Stimulated activated CD4-positive, alpha-beta T cell treated with anti-CD3 and anti-CD28 coated beads, TNF-alpha, amount 100 ng/mL, for 48 hours (primary cell): ENCODE measurements around the gene TEKT1.

Source experiments
- DNase-seq, 3 donors: peaks; one replicate each; pipeline ENCODE4 v3.0.0-alpha.2; 2020; ENCODE audit warnings: low read depth in 3 of 3

Gene TEKT1

DNA sequence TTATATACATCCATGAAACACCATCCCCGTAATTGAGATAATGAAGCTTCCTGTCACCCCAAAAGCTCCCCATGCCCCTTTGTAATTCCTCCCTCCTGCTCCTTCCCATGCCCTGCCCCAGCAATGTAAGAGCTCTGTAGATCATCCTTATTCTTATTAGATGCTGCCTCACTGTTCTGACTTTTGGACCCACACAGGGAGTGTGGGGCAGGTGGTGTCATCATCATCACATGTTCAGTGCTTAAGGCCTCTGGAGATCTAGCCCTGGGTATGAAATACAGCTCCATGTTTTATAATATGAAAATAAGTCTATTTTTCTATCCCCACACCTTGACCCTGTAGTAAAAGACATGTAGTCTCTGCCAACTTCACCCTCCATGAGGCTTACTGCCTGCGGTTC, 73.8 kb downstream of the TEKT1 start:
- no peak for DNase-seq

DNA sequence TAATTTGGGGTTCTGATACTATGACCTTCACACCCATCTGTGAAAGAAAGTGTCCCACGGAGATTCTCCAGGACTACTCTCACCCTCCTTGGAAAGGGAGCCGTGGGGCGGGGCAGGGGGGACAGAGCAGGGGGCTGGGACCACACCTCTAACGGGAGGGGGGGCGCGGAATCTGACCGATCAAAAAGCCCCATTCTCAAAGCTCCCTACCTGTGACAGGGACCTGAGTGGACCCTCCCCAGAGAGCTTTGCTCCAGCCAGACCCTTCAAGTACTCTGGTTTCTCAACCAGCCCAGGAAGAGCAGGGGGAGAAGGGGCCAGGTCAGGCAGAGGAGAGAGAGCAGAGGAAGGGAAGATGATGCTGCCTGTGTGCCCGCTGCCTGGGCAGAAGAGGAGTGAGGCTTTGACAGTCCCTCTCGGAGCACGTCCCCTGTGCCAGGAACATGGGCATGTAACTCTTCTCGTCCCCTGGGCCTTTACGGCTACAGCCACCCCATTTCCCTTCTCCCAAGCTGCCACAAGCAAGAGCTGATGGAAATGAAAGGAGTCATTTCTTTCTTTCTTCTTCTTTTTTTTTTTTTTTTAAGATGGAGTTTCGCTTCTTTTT, 75.0 kb downstream of the TEKT1 start:
- no peak for DNase-seq

DNA sequence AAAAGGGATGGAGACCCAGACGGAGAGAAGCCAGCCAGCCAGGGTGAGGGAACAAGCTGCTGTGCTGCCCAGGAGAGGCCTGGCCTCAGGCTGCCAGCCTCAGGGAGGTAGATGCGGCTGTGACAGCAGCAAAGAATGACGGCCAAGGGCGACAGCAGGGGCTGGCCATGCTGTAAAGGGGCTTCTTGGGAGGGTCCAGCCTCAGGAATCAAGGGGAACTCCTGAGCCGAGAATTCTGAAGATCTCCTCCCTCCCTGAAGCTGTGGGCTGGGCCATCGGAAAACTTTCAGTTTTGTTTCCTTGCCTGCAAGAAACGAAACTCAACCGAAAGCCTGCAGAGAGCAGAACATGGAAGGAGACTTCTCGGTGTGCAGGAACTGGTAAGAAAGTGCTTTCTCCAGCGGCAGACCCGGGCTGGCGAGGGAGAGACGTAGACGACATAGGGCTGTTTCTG, 75.8 kb downstream of the TEKT1 start, which contains the start of gene XAF1:
TSS of gene XAF1 (plus strand) at position 316 of the 454 bp plus-strand sequence. CDS start at position 349, 33 bp downstream.
- DNase-seq: no peak

DNA sequence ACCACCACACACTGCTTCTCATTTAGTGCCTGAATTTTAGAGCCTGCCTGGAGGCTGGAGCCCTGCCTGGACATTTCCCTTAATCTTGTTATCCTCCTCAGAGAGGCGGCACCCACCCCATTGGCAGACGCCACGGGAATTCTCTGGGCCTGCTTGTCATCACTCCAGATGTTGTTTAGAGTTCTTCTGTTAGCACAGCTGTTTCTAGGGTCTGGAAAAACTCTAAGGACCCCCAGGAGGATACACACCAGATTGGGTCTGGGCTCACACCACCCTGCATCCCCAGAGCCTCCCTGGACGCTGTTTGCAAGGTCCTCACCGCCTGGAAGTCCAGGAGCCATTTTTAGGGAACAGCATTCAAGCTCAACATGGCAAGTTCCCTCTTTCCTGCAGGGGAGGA, 76.2 kb downstream of the TEKT1 start:
- DNase-seq: no peak

DNA sequence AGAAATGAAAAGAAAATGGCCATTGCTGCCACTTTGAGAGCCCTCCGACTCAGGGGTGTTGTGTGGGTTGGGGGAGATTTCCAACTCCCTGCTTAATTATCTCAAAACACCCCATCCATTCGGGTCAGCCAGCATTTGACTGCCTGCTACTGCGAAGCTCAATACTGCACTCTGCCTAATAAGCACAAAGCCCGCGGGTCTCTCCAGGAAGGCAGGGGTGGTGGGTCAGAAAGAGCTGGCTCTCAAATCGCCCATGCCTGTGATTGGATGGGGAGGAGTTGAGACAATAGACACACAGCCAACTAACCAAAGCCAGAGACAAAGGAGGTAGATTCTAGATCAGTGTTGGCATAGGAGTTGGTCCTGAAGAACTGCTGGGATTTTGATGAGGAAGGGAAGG, 78.0 kb downstream of the TEKT1 start:
- DNase-seq: no peak

DNA sequence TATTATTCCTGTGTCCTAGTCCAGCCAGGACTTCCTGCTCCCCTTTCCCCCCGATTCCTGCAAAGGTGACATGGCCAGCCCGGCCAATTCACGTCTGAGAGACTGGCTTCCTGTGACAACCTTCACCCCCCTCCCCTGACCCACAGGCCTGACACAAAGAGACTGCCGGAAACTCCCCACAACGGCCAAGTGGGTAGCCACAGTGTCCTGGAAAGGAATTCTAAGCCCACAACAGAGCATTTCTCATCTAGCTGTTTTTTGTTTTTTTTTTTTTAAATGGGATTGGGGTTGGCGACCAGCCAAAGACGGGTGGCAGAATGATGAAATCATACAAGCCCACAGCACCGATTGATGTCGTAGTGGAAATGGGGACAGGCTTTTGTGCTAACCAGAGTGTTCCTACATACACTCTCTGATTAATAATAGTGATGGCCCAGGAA, 78.5 kb downstream of the TEKT1 start:
- DNase-seq: no peak

DNA sequence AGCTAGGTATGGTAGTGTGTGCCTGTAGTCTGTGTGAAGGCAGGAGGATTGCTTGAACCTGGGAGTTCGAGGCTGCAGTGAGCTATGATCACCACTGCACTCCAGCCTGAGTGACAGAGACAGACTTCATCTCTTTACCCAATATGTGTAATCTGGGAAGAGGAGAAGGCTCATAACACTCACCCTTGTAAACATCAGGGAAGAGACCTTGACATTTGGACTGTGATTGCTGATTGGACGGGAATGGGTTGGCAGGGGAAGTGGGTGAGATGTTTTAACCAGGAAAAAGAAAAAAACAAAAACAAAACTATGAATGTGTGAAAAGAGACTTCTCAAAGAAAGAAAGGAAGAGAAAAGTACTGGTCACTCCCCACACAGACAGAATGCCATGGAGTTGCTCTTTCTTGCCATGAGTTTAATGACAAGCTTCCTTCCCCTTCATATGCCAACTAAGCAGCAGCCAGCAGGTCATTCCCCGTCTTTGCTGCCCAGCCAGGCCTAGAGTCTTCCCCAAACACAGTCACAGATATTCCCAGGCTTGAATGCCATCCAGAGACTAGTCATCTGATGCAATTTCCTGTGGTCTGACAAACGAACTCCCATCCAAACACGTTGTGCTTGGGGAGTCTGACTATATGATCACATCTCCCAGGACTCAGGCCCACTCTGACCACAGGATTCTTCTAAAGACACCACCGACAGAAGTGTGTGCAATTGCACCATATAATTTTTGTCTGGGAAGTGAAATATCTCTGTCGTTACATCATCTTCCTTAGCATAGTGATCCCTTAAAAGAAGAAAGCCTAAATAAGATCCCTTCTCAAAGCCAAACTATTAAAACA, 79.2 kb downstream of the TEKT1 start:
- no peak for DNase-seq

DNA sequence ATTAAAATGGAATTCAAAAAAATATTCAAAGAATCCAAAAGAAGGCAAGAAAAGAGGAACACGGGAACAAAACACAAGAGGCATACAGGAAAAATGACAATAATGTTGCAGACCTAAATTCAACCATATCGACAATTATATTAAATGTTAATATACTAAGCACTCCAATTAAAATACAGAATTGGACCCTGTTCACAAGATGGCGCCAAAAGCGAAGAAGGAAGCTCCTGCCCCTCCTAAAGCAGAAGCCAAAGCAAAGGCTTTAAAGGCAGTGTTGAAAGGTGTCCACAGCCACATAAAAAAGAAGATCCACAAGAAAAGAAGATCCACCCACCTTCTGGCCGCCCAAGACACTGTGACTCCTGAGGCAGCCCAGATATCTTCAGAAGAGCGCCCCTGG, 82.0 kb downstream of the TEKT1 start:
- no peak for DNase-seq

DNA sequence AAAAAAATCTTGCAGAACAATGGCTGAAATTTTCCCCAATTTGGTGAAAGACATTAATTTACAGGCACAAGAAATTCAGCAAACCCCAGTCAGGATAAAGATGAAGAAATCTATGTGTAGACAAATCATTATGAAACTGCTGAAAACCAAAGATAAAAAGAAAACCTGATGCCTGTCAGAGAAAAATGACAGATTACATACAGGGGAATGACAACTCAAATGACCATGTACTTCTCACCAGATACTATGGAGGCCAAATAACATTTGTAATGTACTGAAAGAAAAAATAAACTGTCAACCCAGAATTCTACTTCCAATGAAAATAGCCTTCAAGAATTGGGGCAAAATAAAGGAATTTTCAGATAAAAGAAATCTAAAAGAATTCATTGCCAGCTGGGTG, 82.9 kb downstream of the TEKT1 start:
- DNase-seq: no peak
